ENCODE measurements around the gene PROX2.

GRCh38 chr14:74846168-74846567, 29.8 kb downstream of the PROX2 start:
- no peak for TF ChIP-seq POLR2A (IDR thresholded peaks at IDR 0.05; ENCODE audit: low read depth, low read length)
- no peak for TF ChIP-seq TAF1 (IDR thresholded peaks at IDR 0.05; ENCODE audit: borderline replicate concordance, low read depth, low read length)
